Neural cell (in vitro differentiated cells): Measurements from ENCODE around the gene TMEM131. TPM values are rescaled to one million over a fixed set of nuclear protein-coding genes. Genes with fewer than 3 reads are reported as not detected.

ENCODE experiments used
- H2AFZ ChIP-seq: fragments of 200-600, 300-800 bp; sonication (generic), shearing (Covaris generic); 2 replicates; pipeline ENCODE4 v1.6.0; 2014; ENCODE audit warnings: low read depth, mild to moderate bottlenecking, antibody characterized with exemption, low read length, moderate library complexity
- H3F3A ChIP-seq: fragments of 200-600 bp; shearing (Covaris generic); 2 replicates; pipeline ENCODE4 v1.6.1; 2016; ENCODE audit warnings: mild to moderate bottlenecking, moderate library complexity, mixed read lengths, antibody characterized with exemption, low read length; ENCODE audit not compliant: insufficient read depth, poor library complexity, severe bottlenecking
- H3K27ac ChIP-seq: fragments of 200-600, 300-800 bp; sonication (generic), shearing (Covaris generic); 2 replicates; pipeline ENCODE4 v1.5.1; 2014; ENCODE audit warnings: mild to moderate bottlenecking, low read length, moderate library complexity
- H3K27me3 ChIP-seq: fragments of 300-800, 200-600 bp; sonication (generic), shearing (Covaris generic); 2 replicates; pipeline ENCODE4 v1.6.0; 2014; ENCODE audit warnings: mild to moderate bottlenecking, low read depth, low read length, moderate library complexity; ENCODE audit not compliant: insufficient read depth
- H3K36me3 ChIP-seq: fragments of 300-800, 200-600 bp; sonication (generic), shearing (Covaris generic); 2 replicates; pipeline ENCODE4 v1.5.1; 2014; ENCODE audit warnings: mild to moderate bottlenecking, antibody characterized with exemption, low read length, moderate library complexity; ENCODE audit not compliant: insufficient read depth
- H3K4me2 ChIP-seq: fragments of 300-800, 200-600 bp; sonication (generic), shearing (Covaris generic); 2 replicates; pipeline ENCODE4 v1.6.0; 2014; ENCODE audit warnings: mild to moderate bottlenecking, low read length
- H3K4me3 ChIP-seq: fragments of 300-800, 200-600 bp; sonication (generic), shearing (Covaris generic); 2 replicates; pipeline ENCODE4 v1.5.1; 2014; ENCODE audit warnings: mild to moderate bottlenecking, low read length, moderate library complexity
- H3K79me2 ChIP-seq: fragments of 200-600 bp; shearing (Covaris generic); replicated peaks from 2 replicates; pipeline ENCODE4 v1.6.0; 2014; ENCODE audit warnings: mild to moderate bottlenecking, low read length, moderate library complexity; ENCODE audit not compliant: insufficient read depth
- H3K9ac ChIP-seq: fragments of 300-800, 200-600 bp; sonication (generic), shearing (Covaris generic); 2 replicates; pipeline ENCODE4 v1.6.1; 2016; ENCODE audit warnings: mild to moderate bottlenecking, low read length, mixed read lengths
- H3K9me2 ChIP-seq: fragments of 200-600 bp; shearing (Covaris generic); 2 replicates; pipeline ENCODE4 v1.6.1; 2016; ENCODE audit warnings: mild to moderate bottlenecking, low read length, mixed read lengths; ENCODE audit not compliant: insufficient read depth
- H3K9me3 ChIP-seq: fragments of 200-600, 300-800 bp; sonication (generic), shearing (Covaris generic); 2 replicates; pipeline ENCODE4 v1.6.1; 2016; ENCODE audit warnings: mild to moderate bottlenecking, mixed run types, low read length, moderate library complexity, mixed read lengths
- H4K20me1 ChIP-seq: fragments of 200-600 bp; shearing (Covaris generic); 2 replicates; pipeline ENCODE4 v1.6.1; 2016; ENCODE audit warnings: mild to moderate bottlenecking, mixed run types; ENCODE audit not compliant: insufficient read depth
- EP300 ChIP-seq: fragments of 450-650 bp; conservative IDR thresholded peaks from 2 replicates; pipeline ENCODE4 v1.6.1; 2014; ENCODE audit warnings: antibody characterized with exemption, mild to moderate bottlenecking, moderate library complexity; ENCODE audit not compliant: poor library complexity, severe bottlenecking
- RAD21 ChIP-seq: fragments of 450-650 bp; conservative IDR thresholded peaks from 2 replicates; pipeline ENCODE4 v1.6.1; 2014; ENCODE audit warnings: antibody characterized with exemption, mild to moderate bottlenecking, moderate library complexity
- SMC3 ChIP-seq: fragments of 450-650 bp; conservative IDR thresholded peaks from 2 replicates; pipeline ENCODE4 v1.6.1; 2014; ENCODE audit warnings: antibody characterized with exemption, mild to moderate bottlenecking, moderate library complexity; ENCODE audit not compliant: poor library complexity
- TAF1 ChIP-seq: IDR thresholded peaks from 2 replicates; pipeline ENCODE4 v1.6.1; 2012; ENCODE audit warnings: low read depth
- polyA plus RNA-seq: library from polyadenylated mRNA; depleted of rRNA; stranded (reverse); fragments of >200 nt; gene quantifications from 2 replicates; pipeline ENCODE4 v1.2.3, GENCODE V29; 2014
- TF ChIP-seq, protein P1 (sequence below): fragments of 450-650 bp; IDR thresholded peaks from 2 replicates; pipeline ENCODE4 v1.5.1; 2014; ENCODE audit warnings: antibody characterized with exemption, mild to moderate bottlenecking, moderate library complexity; ENCODE audit not compliant: poor library complexity, severe bottlenecking
- TF ChIP-seq, protein P2 (sequence below): IDR thresholded peaks from 2 replicates; pipeline ENCODE4 v1.6.1; 2012; ENCODE audit warnings: borderline replicate concordance

TMEM131 gene
- polyA plus RNA-seq, 1 donor from 2014 or later, result 9.6 TPM

DNA sequence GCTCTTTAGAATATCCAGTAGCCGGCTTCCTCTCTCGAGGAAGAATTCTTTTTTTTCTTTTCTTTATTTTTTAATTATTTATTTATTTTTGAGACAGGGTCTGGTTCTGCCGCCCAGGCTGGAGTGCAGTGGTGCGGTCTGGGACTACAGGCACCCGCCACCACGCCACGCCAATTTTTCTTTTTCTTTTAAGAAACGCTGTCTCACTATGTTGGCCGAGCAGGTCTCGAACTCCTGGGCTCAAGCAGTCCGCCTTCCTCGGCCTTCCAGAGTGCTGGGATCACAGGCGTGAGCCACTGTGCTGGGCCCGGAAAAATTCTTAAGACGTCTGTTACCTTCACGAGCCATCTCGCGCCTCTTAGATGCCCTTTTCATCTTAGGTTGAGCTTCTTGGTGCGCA lies 931 bp upstream of the TMEM131 start:
- TF ChIP-seq EP300 (no peak), RAD21 (no peak)
- TF ChIP-seq, protein P1, sequence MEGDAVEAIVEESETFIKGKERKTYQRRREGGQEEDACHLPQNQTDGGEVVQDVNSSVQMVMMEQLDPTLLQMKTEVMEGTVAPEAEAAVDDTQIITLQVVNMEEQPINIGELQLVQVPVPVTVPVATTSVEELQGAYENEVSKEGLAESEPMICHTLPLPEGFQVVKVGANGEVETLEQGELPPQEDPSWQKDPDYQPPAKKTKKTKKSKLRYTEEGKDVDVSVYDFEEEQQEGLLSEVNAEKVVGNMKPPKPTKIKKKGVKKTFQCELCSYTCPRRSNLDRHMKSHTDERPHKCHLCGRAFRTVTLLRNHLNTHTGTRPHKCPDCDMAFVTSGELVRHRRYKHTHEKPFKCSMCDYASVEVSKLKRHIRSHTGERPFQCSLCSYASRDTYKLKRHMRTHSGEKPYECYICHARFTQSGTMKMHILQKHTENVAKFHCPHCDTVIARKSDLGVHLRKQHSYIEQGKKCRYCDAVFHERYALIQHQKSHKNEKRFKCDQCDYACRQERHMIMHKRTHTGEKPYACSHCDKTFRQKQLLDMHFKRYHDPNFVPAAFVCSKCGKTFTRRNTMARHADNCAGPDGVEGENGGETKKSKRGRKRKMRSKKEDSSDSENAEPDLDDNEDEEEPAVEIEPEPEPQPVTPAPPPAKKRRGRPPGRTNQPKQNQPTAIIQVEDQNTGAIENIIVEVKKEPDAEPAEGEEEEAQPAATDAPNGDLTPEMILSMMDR, result no peak
- peak overlapping the region; percentile 86 for H3K4me3 ChIP-seq
- H3F3A ChIP-seq, result no peaks in the 10 kb centered on the region
- no peaks in the 10 kb centered on the region for H3K27me3 ChIP-seq
- H2AFZ ChIP-seq, result peak overlapping the region; percentile 99
- H3K9me3 ChIP-seq, result no peaks in the 10 kb centered on the region
- no peaks in the 10 kb centered on the region for H3K9me2 ChIP-seq
- peaks cover 35% of the 10 kb centered on the region for H3K79me2 ChIP-seq
- H3K27ac ChIP-seq, result peak overlapping the region; percentile 95
- H4K20me1 ChIP-seq, result no peaks in the 10 kb centered on the region
- peak overlapping the region; percentile 96 for H3K9ac ChIP-seq
- peak overlapping the region; percentile 69 for H3K4me2 ChIP-seq
- H3K36me3 ChIP-seq, result no peaks in the 10 kb centered on the region

DNA sequence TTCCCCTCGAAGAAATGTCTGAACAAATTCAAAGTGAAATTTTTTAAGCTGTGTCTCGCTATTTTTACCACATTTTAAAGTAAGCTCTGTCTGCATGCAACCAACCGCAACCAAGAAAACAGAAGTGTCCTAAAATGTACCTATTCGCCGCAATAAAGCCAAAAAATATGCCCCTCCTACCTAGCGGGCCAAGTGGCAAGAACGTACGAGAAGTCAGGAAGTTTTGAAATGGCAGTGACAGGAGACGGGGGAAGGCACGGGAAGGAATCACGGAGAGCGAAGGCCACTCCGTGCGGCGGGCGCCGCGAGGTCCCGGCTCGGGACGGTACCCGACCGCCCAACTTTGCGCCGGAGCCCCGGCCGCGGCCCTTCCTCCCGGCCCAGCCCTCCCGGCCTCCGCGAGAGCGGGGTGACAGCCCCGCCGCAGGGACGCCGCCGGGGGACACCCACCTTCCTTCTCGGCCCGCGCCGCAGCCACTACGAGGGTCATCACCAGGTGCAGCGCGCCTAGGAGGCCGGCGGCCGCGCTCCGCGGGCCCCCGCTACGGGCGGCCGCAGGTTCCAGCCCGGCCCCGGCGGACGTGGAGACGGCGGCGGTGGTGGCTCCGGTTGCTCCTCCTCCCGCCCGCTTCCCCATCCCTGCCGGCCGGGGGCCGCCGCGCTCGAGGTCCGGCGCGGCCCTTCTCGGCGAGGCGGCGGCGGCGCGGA lies 568 bp downstream of the TMEM131 start:
- no peaks in the 10 kb centered on the region for H3F3A ChIP-seq
- H3K36me3 ChIP-seq, result no peaks in the 10 kb centered on the region
- peaks cover 49% of the 10 kb centered on the region for H3K79me2 ChIP-seq
- peak overlapping the region; percentile 86 for H3K4me3 ChIP-seq
- TF ChIP-seq SMC3 (no peak), TAF1 (no peak), RAD21 (no peak)
- TF ChIP-seq, protein P2, sequence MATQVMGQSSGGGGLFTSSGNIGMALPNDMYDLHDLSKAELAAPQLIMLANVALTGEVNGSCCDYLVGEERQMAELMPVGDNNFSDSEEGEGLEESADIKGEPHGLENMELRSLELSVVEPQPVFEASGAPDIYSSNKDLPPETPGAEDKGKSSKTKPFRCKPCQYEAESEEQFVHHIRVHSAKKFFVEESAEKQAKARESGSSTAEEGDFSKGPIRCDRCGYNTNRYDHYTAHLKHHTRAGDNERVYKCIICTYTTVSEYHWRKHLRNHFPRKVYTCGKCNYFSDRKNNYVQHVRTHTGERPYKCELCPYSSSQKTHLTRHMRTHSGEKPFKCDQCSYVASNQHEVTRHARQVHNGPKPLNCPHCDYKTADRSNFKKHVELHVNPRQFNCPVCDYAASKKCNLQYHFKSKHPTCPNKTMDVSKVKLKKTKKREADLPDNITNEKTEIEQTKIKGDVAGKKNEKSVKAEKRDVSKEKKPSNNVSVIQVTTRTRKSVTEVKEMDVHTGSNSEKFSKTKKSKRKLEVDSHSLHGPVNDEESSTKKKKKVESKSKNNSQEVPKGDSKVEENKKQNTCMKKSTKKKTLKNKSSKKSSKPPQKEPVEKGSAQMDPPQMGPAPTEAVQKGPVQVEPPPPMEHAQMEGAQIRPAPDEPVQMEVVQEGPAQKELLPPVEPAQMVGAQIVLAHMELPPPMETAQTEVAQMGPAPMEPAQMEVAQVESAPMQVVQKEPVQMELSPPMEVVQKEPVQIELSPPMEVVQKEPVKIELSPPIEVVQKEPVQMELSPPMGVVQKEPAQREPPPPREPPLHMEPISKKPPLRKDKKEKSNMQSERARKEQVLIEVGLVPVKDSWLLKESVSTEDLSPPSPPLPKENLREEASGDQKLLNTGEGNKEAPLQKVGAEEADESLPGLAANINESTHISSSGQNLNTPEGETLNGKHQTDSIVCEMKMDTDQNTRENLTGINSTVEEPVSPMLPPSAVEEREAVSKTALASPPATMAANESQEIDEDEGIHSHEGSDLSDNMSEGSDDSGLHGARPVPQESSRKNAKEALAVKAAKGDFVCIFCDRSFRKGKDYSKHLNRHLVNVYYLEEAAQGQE, result no peak
- TF ChIP-seq, protein P1, result no peak
- no peaks in the 10 kb centered on the region for H3K9me3 ChIP-seq
- peak overlapping the region; percentile 96 for H3K9ac ChIP-seq
- no peaks in the 10 kb centered on the region for H4K20me1 ChIP-seq
- H2AFZ ChIP-seq, result no peak overlapping the region
- peak overlapping the region; percentile 95 for H3K27ac ChIP-seq
- peak overlapping the region; percentile 93 for H3K4me2 ChIP-seq
- H3K9me2 ChIP-seq, result no peaks in the 10 kb centered on the region
- no peaks in the 10 kb centered on the region for H3K27me3 ChIP-seq
